Measurements from ENCODE around the gene THSD8. TPM values are rescaled to one million over a fixed set of nuclear protein-coding genes. Genes with fewer than 3 reads are reported as not detected.
A peak's percentile ranks its signal among the peaks of the same experiment; 100 is the strongest.

Gene THSD8
- total RNA-seq, 1 donor from 2014 or later, result 28.1 TPM

GRCh38 chr19:12833418-12833737 lies 31.5 kb downstream of the THSD8 start:
- H3K27ac Mint-ChIP-seq, result peak overlapping the region; percentile 11
- peak overlapping the region; percentile 45 for H3K4me3 Mint-ChIP-seq
- no peaks in the 10 kb centered on the region for H3K9me3 Mint-ChIP-seq
- H3K4me1 Mint-ChIP-seq (ENCODE audit: low read depth), result peaks cover 11% of the 10 kb centered on the region
- H3K27me3 Mint-ChIP-seq (ENCODE audit: insufficient read depth), result peaks cover 63% of the 10 kb centered on the region
- H3K36me3 Mint-ChIP-seq (ENCODE audit: low read depth), result no peaks in the 10 kb centered on the region
- intact Hi-C loops (cut with micrococcal nuclease), result no loop called here
- DNase-seq (ENCODE audit: low spot score), result no peak

- DNase-seq (ENCODE audit: low spot score), result no peak
- Mint-ChIP-seq H3K4me3 (no peak overlapping the region), H3K36me3 (ENCODE audit: low read depth) (no peaks in the 10 kb centered on the region), H3K9me3 (no peaks in the 10 kb centered on the region), H3K4me1 (ENCODE audit: low read depth) (peaks cover 12% of the 10 kb centered on the region), H3K27ac (no peak overlapping the region), H3K27me3 (ENCODE audit: insufficient read depth) (peaks cover 63% of the 10 kb centered on the region)
- intact Hi-C loops (cut with micrococcal nuclease), result no loop called here
Observed at GRCh38 chr19:12833738-12834565, 32.1 kb downstream of the THSD8 start.

- H3K4me3 Mint-ChIP-seq, result peak within 1 kb of the TSS; percentile 45
- H3K4me1 Mint-ChIP-seq (ENCODE audit: low read depth), result peaks cover 18% of the 10 kb centered on the region
- H3K9me3 Mint-ChIP-seq, result no peaks in the 10 kb centered on the region
- H3K27ac Mint-ChIP-seq, result no peak within 1 kb of the TSS
- H3K36me3 Mint-ChIP-seq (ENCODE audit: low read depth), result peaks cover 5% of the 10 kb centered on the region
- intact Hi-C loops (cut with micrococcal nuclease), result no loop called here
- peaks cover 68% of the 10 kb centered on the region for H3K27me3 Mint-ChIP-seq (ENCODE audit: insufficient read depth)
- no peak for DNase-seq (ENCODE audit: low spot score)
Observed at GRCh38 chr19:12834566-12834943, 32.7 kb downstream of the THSD8 start, which contains the start of gene RTBDN. RTBDN (minus strand) TSS chr19:12834579; CDS start chr19:12829979, 4,600 bp downstream.

- no peaks in the 10 kb centered on the region for H3K9me3 Mint-ChIP-seq
- H3K36me3 Mint-ChIP-seq (ENCODE audit: low read depth), result peaks cover 5% of the 10 kb centered on the region
- peaks cover 21% of the 10 kb centered on the region for H3K4me1 Mint-ChIP-seq (ENCODE audit: low read depth)
- no peak overlapping the region for H3K27ac Mint-ChIP-seq
- DNase-seq (ENCODE audit: low spot score), result no peak
- H3K27me3 Mint-ChIP-seq (ENCODE audit: insufficient read depth), result peaks cover 64% of the 10 kb centered on the region
- H3K4me3 Mint-ChIP-seq, result no peak overlapping the region
- intact Hi-C loops (cut with micrococcal nuclease), result loop anchor here (5.0 kb wide), 2 partner anchors 177 to 262 kb away; no protein-coding TSS in a partner anchor
Observed at GRCh38 chr19:12834976-12835757, 33.3 kb downstream of the THSD8 start.

- Mint-ChIP-seq H3K27me3 (ENCODE audit: insufficient read depth) (peaks cover 68% of the 10 kb centered on the region), H3K4me3 (peak overlapping the region; percentile 43), H3K36me3 (ENCODE audit: low read depth) (peaks cover 5% of the 10 kb centered on the region), H3K9me3 (no peaks in the 10 kb centered on the region), H3K27ac (no peak overlapping the region), H3K4me1 (ENCODE audit: low read depth) (peaks cover 32% of the 10 kb centered on the region)
- no peak for DNase-seq (ENCODE audit: low spot score)
- intact Hi-C loops (cut with micrococcal nuclease), result loop anchor here (5.0 kb wide), 2 partner anchors 176 to 261 kb away; no protein-coding TSS in a partner anchor
Observed at GRCh38 chr19:12836529-12836863, 34.6 kb downstream of the THSD8 start.

- Mint-ChIP-seq H3K9me3 (no peaks in the 10 kb centered on the region), H3K4me1 (ENCODE audit: low read depth) (peaks cover 35% of the 10 kb centered on the region), H3K27ac (no peak overlapping the region), H3K4me3 (no peak overlapping the region), H3K27me3 (ENCODE audit: insufficient read depth) (peaks cover 67% of the 10 kb centered on the region), H3K36me3 (ENCODE audit: low read depth) (peaks cover 5% of the 10 kb centered on the region)
- intact Hi-C loops (cut with micrococcal nuclease), result loop anchor here (5.0 kb wide), 2 partner anchors 175 to 260 kb away; no protein-coding TSS in a partner anchor
- no peak for DNase-seq (ENCODE audit: low spot score)
Observed at GRCh38 chr19:12837225-12837624, 35.4 kb downstream of the THSD8 start.

- DNase-seq (ENCODE audit: low spot score), result peak; percentile 47
- H3K27me3 Mint-ChIP-seq (ENCODE audit: insufficient read depth), result peaks cover 59% of the 10 kb centered on the region
- no peaks in the 10 kb centered on the region for H3K9me3 Mint-ChIP-seq
- H3K27ac Mint-ChIP-seq, result no peak within 1 kb of the TSS
- peaks cover 30% of the 10 kb centered on the region for H3K4me1 Mint-ChIP-seq (ENCODE audit: low read depth)
- peak within 1 kb of the TSS; percentile 68 for H3K4me3 Mint-ChIP-seq
- H3K36me3 Mint-ChIP-seq (ENCODE audit: low read depth), result peaks cover 5% of the 10 kb centered on the region
- intact Hi-C loops (cut with micrococcal nuclease), result loop anchor here (5.0 kb wide), 2 partner anchors 174 to 259 kb away; no protein-coding TSS in a partner anchor
Observed at GRCh38 chr19:12838182-12838885, 36.5 kb downstream of the THSD8 start, which contains the start of gene MAST1. MAST1 (plus strand) TSS chr19:12838515; CDS start chr19:12838573, 58 bp downstream.

- H3K4me1 Mint-ChIP-seq (ENCODE audit: low read depth), result peaks cover 30% of the 10 kb centered on the region
- intact Hi-C loops (cut with micrococcal nuclease), result loop anchor here (5.0 kb wide), 2 partner anchors 173 to 258 kb away; no protein-coding TSS in a partner anchor
Observed at GRCh38 chr19:12838886-12839756, 37.3 kb downstream of the THSD8 start.

GRCh38 chr19:12840091-12841079 lies 38.5 kb downstream of the THSD8 start:
- H3K4me1 Mint-ChIP-seq (ENCODE audit: low read depth), result peaks cover 24% of the 10 kb centered on the region
- peak overlapping the region; percentile 32 for H3K27ac Mint-ChIP-seq
- H3K9me3 Mint-ChIP-seq, result no peaks in the 10 kb centered on the region
- H3K4me3 Mint-ChIP-seq, result peak overlapping the region; percentile 66
- peak; percentile 38 for DNase-seq (ENCODE audit: low spot score)
- H3K27me3 Mint-ChIP-seq (ENCODE audit: insufficient read depth), result peaks cover 50% of the 10 kb centered on the region
- H3K36me3 Mint-ChIP-seq (ENCODE audit: low read depth), result peaks cover 5% of the 10 kb centered on the region
- intact Hi-C loops (cut with micrococcal nuclease), result loop anchor here (2.0 kb wide), 2 partner anchors 26 to 40 kb away; partner anchors contain the start of gene DNASE2

More at GRCh38 chr19:12838886-12839756, 37.3 kb downstream of the THSD8 start:
- no peaks in the 10 kb centered on the region for H3K9me3 Mint-ChIP-seq
- DNase-seq (ENCODE audit: low spot score), result no peak
- no peak overlapping the region for H3K27ac Mint-ChIP-seq
- H3K36me3 Mint-ChIP-seq (ENCODE audit: low read depth), result peaks cover 5% of the 10 kb centered on the region
- H3K27me3 Mint-ChIP-seq (ENCODE audit: insufficient read depth), result peaks cover 58% of the 10 kb centered on the region
- H3K4me3 Mint-ChIP-seq, result peak overlapping the region; percentile 68

GRCh38 chr19:12841094-12841493 lies 39.2 kb downstream of the THSD8 start:
- no peak for DNase-seq (ENCODE audit: low spot score)
- intact Hi-C loops (cut with micrococcal nuclease), result loop anchor here (2.0 kb wide), 2 partner anchors 26 to 40 kb away; partner anchors contain the start of gene DNASE2
- H3K36me3 Mint-ChIP-seq (ENCODE audit: low read depth), result peaks cover 5% of the 10 kb centered on the region
- H3K4me3 Mint-ChIP-seq, result peak overlapping the region; percentile 20
- H3K27ac Mint-ChIP-seq, result no peak overlapping the region
- H3K4me1 Mint-ChIP-seq (ENCODE audit: low read depth), result peaks cover 24% of the 10 kb centered on the region
- H3K9me3 Mint-ChIP-seq, result no peaks in the 10 kb centered on the region
- peaks cover 49% of the 10 kb centered on the region for H3K27me3 Mint-ChIP-seq (ENCODE audit: insufficient read depth)

- H3K4me1 Mint-ChIP-seq (ENCODE audit: low read depth), result peaks cover 28% of the 10 kb centered on the region
- H3K4me3 Mint-ChIP-seq, result no peak overlapping the region
- H3K27me3 Mint-ChIP-seq (ENCODE audit: insufficient read depth), result peaks cover 40% of the 10 kb centered on the region
- H3K9me3 Mint-ChIP-seq, result no peaks in the 10 kb centered on the region
- no peak for DNase-seq (ENCODE audit: low spot score)
- intact Hi-C loops (cut with micrococcal nuclease), result no loop called here
- H3K27ac Mint-ChIP-seq, result no peak overlapping the region
- H3K36me3 Mint-ChIP-seq (ENCODE audit: low read depth), result peaks cover 5% of the 10 kb centered on the region
Observed at GRCh38 chr19:12842511-12842910, 40.6 kb downstream of the THSD8 start.

Measured in activated T-helper 1 cell treated with anti-CD3 and anti-CD28 coated beads, Interleukin-12 subunit alpha, Interleukin-12 subunit beta, Interleukin-2, Interleukin-4 antibody, amounts not matched to agents 30 ng/mL and 10 ng/mL and 1 ng/mL, durations not matched to agents 14 hours and 24 hours and 36 hours (primary cell).